Osteoblast (primary cell): ENCODE data around the gene ASF1B. TPM values are rescaled to one million over a fixed set of nuclear protein-coding genes. Genes with fewer than 3 reads are reported as not detected.

ENCODE experiments used
- DNase-seq: peaks from one replicate; pipeline ENCODE4 v3.0.0; 2011; ENCODE audit warnings: low spot score, mixed read lengths; ENCODE audit not compliant: insufficient read length; ENCODE audit errors: missing footprints
- H2AFZ ChIP-seq: 2 replicates; pipeline ENCODE4 v1.6.0; 2011; ENCODE audit warnings: mild to moderate bottlenecking, low read length
- H3K27ac ChIP-seq: 2 replicates; pipeline ENCODE4 v1.5.1; 2011; ENCODE audit warnings: mild to moderate bottlenecking, low read depth, low read length, moderate library complexity
- H3K27me3 ChIP-seq: 2 replicates; pipeline ENCODE4 v1.6.0; 2012; ENCODE audit warnings: mild to moderate bottlenecking, control low read depth, inconsistent platforms, low read length, moderate library complexity; ENCODE audit not compliant: insufficient read depth
- H3K36me3 ChIP-seq: 2 replicates; pipeline ENCODE4 v1.5.1; 2011; ENCODE audit warnings: mild to moderate bottlenecking, low read length, control low read depth, moderate library complexity; ENCODE audit not compliant: insufficient read depth
- H3K4me1 ChIP-seq: 2 replicates; pipeline ENCODE4 v1.5.1; 2011; ENCODE audit warnings: mild to moderate bottlenecking, low read length, control low read depth, moderate library complexity; ENCODE audit not compliant: insufficient read depth
- H3K4me2 ChIP-seq: 2 replicates; pipeline ENCODE4 v1.6.0; 2011; ENCODE audit warnings: mild to moderate bottlenecking, low read length; ENCODE audit not compliant: insufficient read depth
- H3K4me3 ChIP-seq: fragments of 200-600 bp; sonication (generic); 3 replicates; pipeline ENCODE4 v1.5.1; 2012; ENCODE audit warnings: mild to moderate bottlenecking, low read length, inconsistent platforms; ENCODE audit not compliant: insufficient read depth
- H3K79me2 ChIP-seq: 2 replicates; pipeline ENCODE4 v1.6.0; 2012; ENCODE audit warnings: mild to moderate bottlenecking, low read length, control low read depth, inconsistent platforms; ENCODE audit not compliant: insufficient read depth
- H3K9me3 ChIP-seq: 2 replicates; pipeline ENCODE4 v1.5.1; 2011; ENCODE audit warnings: low read depth, low read length, control low read depth
- H4K20me1 ChIP-seq: 2 replicates; pipeline ENCODE4 v1.6.0; 2012; ENCODE audit warnings: mild to moderate bottlenecking, low read length, control low read depth; ENCODE audit not compliant: insufficient read depth
- CTCF ChIP-seq: IDR thresholded peaks from 2 replicates; pipeline ENCODE4 v1.5.1; 2011; ENCODE audit warnings: mild to moderate bottlenecking, low read depth, low read length, moderate library complexity; ENCODE audit errors: extremely low read depth
- total RNA-seq: library from RNA; depleted of rRNA; stranded (reverse); fragments of >200 nt; gene quantifications from 2 replicates; pipeline ENCODE4 v1.2.3, GENCODE V29; 2012

Gene ASF1B
- total RNA-seq, 1 donor: 1.1 TPM

GRCh38 chr19:14089662-14090508 is 46.5 kb downstream of the ASF1B start:
- Histone ChIP-seq H3K27ac (no peak overlapping the region), H3K4me3 (peak overlapping the region; percentile 67), H3K4me1 (peaks cover 6% of the 10 kb centered on the region), H3K9me3 (peaks cover 6% of the 10 kb centered on the region), H3K4me2 (peak overlapping the region; percentile 51), H4K20me1 (peaks cover 12% of the 10 kb centered on the region), H3K36me3 (peaks cover 18% of the 10 kb centered on the region), H3K79me2 (no peaks in the 10 kb centered on the region), H2AFZ (no peak overlapping the region), H3K27me3 (no peaks in the 10 kb centered on the region)
- DNase-seq: peak; percentile 98
- TF ChIP-seq CTCF: no peak

DNA sequence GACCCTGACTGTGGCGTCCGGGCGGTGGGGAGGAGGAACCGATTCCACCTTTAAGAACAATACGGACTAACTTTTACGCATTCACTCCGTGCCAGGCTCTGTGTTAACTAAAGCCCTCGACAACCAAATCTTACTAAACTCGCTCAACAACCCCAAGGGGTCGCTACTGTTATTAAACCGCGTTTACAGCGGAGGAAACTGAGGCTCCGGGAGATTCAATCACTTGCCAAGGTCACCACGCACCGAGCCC is 47.1 kb downstream of the ASF1B start:
- Histone ChIP-seq H3K4me3 (peak overlapping the region; percentile 64), H3K27ac (no peak overlapping the region), H3K4me2 (peak overlapping the region; percentile 51), H2AFZ (no peak overlapping the region), H4K20me1 (peaks cover 12% of the 10 kb centered on the region), H3K4me1 (peaks cover 6% of the 10 kb centered on the region), H3K9me3 (peaks cover 6% of the 10 kb centered on the region), H3K27me3 (no peaks in the 10 kb centered on the region), H3K36me3 (peaks cover 18% of the 10 kb centered on the region), H3K79me2 (no peaks in the 10 kb centered on the region)
- TF ChIP-seq CTCF: no peak
- DNase-seq: no peak

DNA sequence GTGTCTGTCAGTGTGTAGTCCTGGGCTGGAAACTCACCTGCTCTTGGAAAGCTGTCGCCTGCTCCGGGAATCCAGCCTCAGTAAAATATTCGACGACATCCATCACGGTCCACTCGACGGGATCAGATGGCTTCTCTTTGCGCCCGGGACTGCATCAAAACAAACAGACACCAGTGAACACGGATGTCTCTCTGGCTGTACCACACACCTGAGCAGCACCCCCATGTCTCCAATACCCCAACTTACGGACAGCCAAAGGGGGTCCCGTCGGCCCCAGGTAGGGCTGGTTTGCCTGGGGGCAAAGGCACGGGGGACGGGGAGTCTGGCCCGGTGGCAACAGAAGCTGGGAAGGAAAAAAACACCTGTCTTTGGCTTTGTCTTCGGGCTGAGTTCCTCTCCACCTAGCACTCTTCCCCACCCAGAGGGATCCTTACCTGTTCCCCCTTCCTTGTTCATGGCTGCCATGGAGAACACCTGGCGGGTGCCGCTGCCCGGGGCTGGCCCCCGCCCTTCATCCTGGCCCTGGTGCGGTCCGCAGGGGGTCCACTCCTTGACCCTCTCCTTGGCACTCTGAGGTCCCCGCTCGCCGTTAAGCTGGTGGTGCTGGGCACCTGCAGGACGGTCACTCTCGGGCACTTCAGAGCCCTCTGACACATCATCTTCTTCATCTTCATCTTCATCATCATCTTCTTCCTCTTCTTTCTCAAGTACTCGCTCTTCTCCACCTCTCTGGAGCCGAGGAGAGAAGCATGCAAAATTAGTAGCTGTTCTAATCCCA is 47.6 kb downstream of the ASF1B start:
- Histone ChIP-seq H3K79me2 (no peaks in the 10 kb centered on the region), H2AFZ (no peak overlapping the region), H3K4me2 (peak overlapping the region; percentile 51), H3K27me3 (no peaks in the 10 kb centered on the region), H3K27ac (no peak overlapping the region), H4K20me1 (peaks cover 12% of the 10 kb centered on the region), H3K4me1 (peaks cover 6% of the 10 kb centered on the region), H3K36me3 (peaks cover 18% of the 10 kb centered on the region), H3K9me3 (peaks cover 6% of the 10 kb centered on the region), H3K4me3 (peak overlapping the region; percentile 64)
- no peak for TF ChIP-seq CTCF
- DNase-seq: peak; percentile 71

GRCh38 chr19:14086098-14086497 is 50.3 kb downstream of the ASF1B start:
- peaks cover 12% of the 10 kb centered on the region for H4K20me1 ChIP-seq
- peaks cover 11% of the 10 kb centered on the region for H3K4me1 ChIP-seq
- no peak overlapping the region for H3K4me2 ChIP-seq
- peaks cover 14% of the 10 kb centered on the region for H3K36me3 ChIP-seq
- DNase-seq: no peak
- no peak overlapping the region for H3K27ac ChIP-seq
- no peak for TF ChIP-seq CTCF
- no peaks in the 10 kb centered on the region for H3K27me3 ChIP-seq
- H3K4me3 ChIP-seq: no peak overlapping the region
- H3K79me2 ChIP-seq: peaks cover 8% of the 10 kb centered on the region
- no peak overlapping the region for H2AFZ ChIP-seq
- no peaks in the 10 kb centered on the region for H3K9me3 ChIP-seq
